SK-N-SH (cell line): Measurements from ENCODE around the gene ZFHX3. TPM values are rescaled to one million over a fixed set of nuclear protein-coding genes. Genes with fewer than 3 reads are reported as not detected.

Experiments used
- CTCF ChIA-PET: fragments of 300-600, 350-600 bp; formaldehyde crosslinking; extraction: SDS; loops from one replicate; lab custom pipeline; 2021; lab: Yijun Ruan, JAX
- POLR2A ChIA-PET: fragments of 350-600 bp; sonication (Branson Sonifier 250); formaldehyde crosslinking; extraction: SDS; loops from one replicate; lab custom pipeline; 2020; ENCODE audit warnings: antibody characterized with exemption, inconsistent platforms; lab: Yijun Ruan, JAX
- DNase-seq: peaks from one replicate; pipeline ENCODE4 v3.0.0; 2012
- H2AFZ ChIP-seq: fragments of 200-600 bp; sonication (generic); 2 replicates; pipeline ENCODE4 v1.8.1; 2016; ENCODE audit warnings: antibody characterized with exemption, mild to moderate bottlenecking, low read depth
- H3F3A ChIP-seq: fragments of 200-600 bp; sonication (generic); replicated peaks from 2 replicates; pipeline ENCODE3; 2016; ENCODE audit warnings: antibody characterized with exemption, mild to moderate bottlenecking; ENCODE audit not compliant: insufficient read depth
- H3K27ac ChIP-seq, 2 experiments: fragments of 200-500 bp in 1 of 2; fragments of 200-600 bp in 1 of 2; sonication (Bioruptor generic) in 1 of 2; sonication (generic), shearing (Covaris generic) in 1 of 2; 2 replicates each; pipeline versions ENCODE4 v1.5.1 to v1.6.1; 2014 to 2016; ENCODE audit warnings: low read depth in 2 of 2, inconsistent platforms in 1 of 2, low read length in 1 of 2, mild to moderate bottlenecking in 1 of 2, mixed read lengths in 1 of 2
- H3K27me3 ChIP-seq: fragments of 200-600 bp; sonication (generic), shearing (Covaris generic); 2 replicates; pipeline ENCODE4 v1.6.1; 2016; ENCODE audit warnings: mixed run types; ENCODE audit not compliant: insufficient read depth
- H3K36me3 ChIP-seq, 2 experiments: fragments of 200-500 bp in 1 of 2; fragments of 200-600 bp in 1 of 2; sonication (Bioruptor generic) in 1 of 2; sonication (generic) in 1 of 2; replicated peaks in 1 of 2; 2 replicates each; pipeline versions ENCODE3 to v1.5.1; 2014 to 2016; ENCODE audit warnings: low read length in 1 of 2, mild to moderate bottlenecking in 1 of 2; ENCODE audit not compliant: insufficient read depth in 2 of 2, control insufficient read depth in 1 of 2
- H3K4me1 ChIP-seq, 2 experiments: fragments of 200-500 bp in 1 of 2; fragments of 200-600 bp in 1 of 2; sonication (Bioruptor generic) in 1 of 2; sonication (generic), shearing (Covaris generic) in 1 of 2; 2 replicates each; pipeline versions ENCODE4 v1.5.1 to v1.6.1; 2014 to 2016; ENCODE audit warnings: low read depth in 1 of 2, low read length in 1 of 2, mixed run types in 1 of 2; ENCODE audit not compliant: insufficient read depth in 2 of 2, control insufficient read depth in 1 of 2
- H3K4me2 ChIP-seq: fragments of 200-600 bp; sonication (generic), shearing (Covaris generic); 2 replicates; pipeline ENCODE4 v1.6.1; 2017; ENCODE audit warnings: mixed run types
- H3K4me3 ChIP-seq, 2 experiments: fragments of 200-500 bp in 1 of 2; fragments of 200-600 bp in 1 of 2; sonication (Bioruptor generic) in 1 of 2; sonication (generic), shearing (Covaris generic) in 1 of 2; 2 replicates each; pipeline versions ENCODE4 v1.5.1 to v1.8.1; 2014 to 2016; ENCODE audit warnings: low read depth in 2 of 2, inconsistent platforms in 1 of 2, low read length in 1 of 2, mild to moderate bottlenecking in 1 of 2, mixed read lengths in 1 of 2, moderate library complexity in 1 of 2
- H3K79me2 ChIP-seq: fragments of 200-600 bp; sonication (generic); 2 replicates; pipeline ENCODE4 v1.8.1; 2017; ENCODE audit warnings: mild to moderate bottlenecking; ENCODE audit not compliant: insufficient read depth
- H3K9ac ChIP-seq: fragments of 200-600 bp; sonication (generic); 2 replicates; pipeline ENCODE4 v1.6.1; 2017; ENCODE audit warnings: mixed run types
- H3K9me2 ChIP-seq: fragments of 200-600 bp; sonication (generic); 2 replicates; pipeline ENCODE4 v1.6.1; 2017; ENCODE audit warnings: mixed run types
- H3K9me3 ChIP-seq: fragments of 200-600 bp; sonication (generic); 2 replicates; pipeline ENCODE4 v1.6.1; 2017; ENCODE audit warnings: mixed run types, mild to moderate bottlenecking, moderate library complexity
- H4K20me1 ChIP-seq: fragments of 200-600 bp; sonication (generic); 2 replicates; pipeline ENCODE4 v1.6.1; 2017; ENCODE audit warnings: mild to moderate bottlenecking, mixed run types; ENCODE audit not compliant: insufficient read depth
- ELF1 ChIP-seq: IDR thresholded peaks from 2 replicates; pipeline ENCODE4 v1.4.0; 2012
- EP300 ChIP-seq, 2 experiments: IDR thresholded peaks; 2 replicates each; pipeline versions ENCODE4 v1.4.0 to v1.6.1; 2012; ENCODE audit warnings: borderline replicate concordance in 1 of 2, low read depth in 1 of 2, low read length in 1 of 2
- EZH2phosphoT487 ChIP-seq: fragments of 200-600 bp; sonication (generic); IDR thresholded peaks from 2 replicates; pipeline ENCODE4 v1.6.1; 2017; ENCODE audit warnings: low read depth, mixed run types, mild to moderate bottlenecking, antibody characterized with exemption, moderate library complexity, borderline replicate concordance
- FOXJ3 ChIP-seq: sonication (generic); formaldehyde crosslinking; IDR thresholded peaks from 2 replicates; pipeline ENCODE4 v1.5.1; 2020; ENCODE audit warnings: mild to moderate bottlenecking, missing genetic modification reagents
- FOXM1 ChIP-seq: IDR thresholded peaks from 2 replicates; pipeline ENCODE4 v1.4.0; 2012; ENCODE audit warnings: low read depth, mild to moderate bottlenecking
- GATA2 ChIP-seq: sonication (generic); formaldehyde crosslinking; IDR thresholded peaks from 2 replicates; pipeline ENCODE4 v1.5.0; 2020; ENCODE audit warnings: mild to moderate bottlenecking, missing genetic modification reagents
- MEF2A ChIP-seq: IDR thresholded peaks from 2 replicates; pipeline ENCODE4 v1.4.0; 2012; ENCODE audit warnings: low read depth, borderline replicate concordance
- MXI1 ChIP-seq: IDR thresholded peaks from 2 replicates; pipeline ENCODE4 v1.6.1; 2012; ENCODE audit warnings: mild to moderate bottlenecking, low read depth, low read length, improper control_type of control experiment
- POLR2AphosphoS5 ChIP-seq: IDR thresholded peaks from 2 replicates; pipeline ENCODE4 v1.6.1; 2012; ENCODE audit warnings: low read depth, low read length
- RXRA ChIP-seq: IDR thresholded peaks from 2 replicates; pipeline ENCODE4 v1.4.0; 2012; ENCODE audit warnings: low read depth, mild to moderate bottlenecking, borderline replicate concordance
- SIN3A ChIP-seq: IDR thresholded peaks from 2 replicates; pipeline ENCODE4 v1.6.1; 2012; ENCODE audit warnings: low read depth, mild to moderate bottlenecking, low read length, moderate library complexity, borderline replicate concordance
- SMC3 ChIP-seq: IDR thresholded peaks from 2 replicates; pipeline ENCODE4 v1.6.1; 2012; ENCODE audit warnings: low read depth, low read length, improper control_type of control experiment
- TAF1 ChIP-seq: IDR thresholded peaks from 2 replicates; pipeline ENCODE4 v1.6.1; 2012; ENCODE audit warnings: low read depth, mild to moderate bottlenecking, low read length, moderate library complexity, borderline replicate concordance
- TCF12 ChIP-seq: IDR thresholded peaks from 2 replicates; pipeline ENCODE4 v1.4.0; 2012
- TEAD4 ChIP-seq: IDR thresholded peaks from 2 replicates; pipeline ENCODE4 v1.4.0; 2012; ENCODE audit warnings: mild to moderate bottlenecking, borderline replicate concordance; ENCODE audit not compliant: insufficient read depth
- YY1 ChIP-seq: IDR thresholded peaks from 2 replicates; pipeline ENCODE4 v1.4.0; 2012; ENCODE audit warnings: low read depth, mild to moderate bottlenecking
- WGBS: methylation state at CpG from one replicate; pipeline ENCODE4 v1.1.6; 2017; ENCODE audit warnings: low lambda C conversion rate; 5-methylcytosine and 5-hydroxymethylcytosine counted together
- polyA plus RNA-seq, 3 experiments: library from polyadenylated mRNA; depleted of rRNA; stranded (reverse); fragments of >200 nt; gene quantifications; 2 replicates each; pipeline ENCODE4 v1.2.3, GENCODE V29; 2012
- TF ChIP-seq, protein P1 (sequence below): IDR thresholded peaks from 2 replicates; pipeline ENCODE4 v1.4.0; 2012; ENCODE audit warnings: low read depth, borderline replicate concordance
- TF ChIP-seq, protein P2 (sequence below): IDR thresholded peaks from 2 replicates; pipeline ENCODE4 v1.4.0; 2012; ENCODE audit warnings: low read depth, borderline replicate concordance
- TF ChIP-seq, protein P3 (sequence below): fragments of 150-350 bp; IDR thresholded peaks from 2 replicates; pipeline ENCODE4 v1.6.1; 2016; ENCODE audit warnings: mild to moderate bottlenecking, low read depth, low read length
- TF ChIP-seq, protein P4 (sequence below): IDR thresholded peaks from 2 replicates; pipeline ENCODE4 v1.6.1; 2012; ENCODE audit warnings: mild to moderate bottlenecking, low read depth, low read length, moderate library complexity

ZFHX3 gene
- polyA plus RNA-seq, 1 of the 3 experiments (the other 2 are of a cell fraction) = 2.0 TPM

DNA sequence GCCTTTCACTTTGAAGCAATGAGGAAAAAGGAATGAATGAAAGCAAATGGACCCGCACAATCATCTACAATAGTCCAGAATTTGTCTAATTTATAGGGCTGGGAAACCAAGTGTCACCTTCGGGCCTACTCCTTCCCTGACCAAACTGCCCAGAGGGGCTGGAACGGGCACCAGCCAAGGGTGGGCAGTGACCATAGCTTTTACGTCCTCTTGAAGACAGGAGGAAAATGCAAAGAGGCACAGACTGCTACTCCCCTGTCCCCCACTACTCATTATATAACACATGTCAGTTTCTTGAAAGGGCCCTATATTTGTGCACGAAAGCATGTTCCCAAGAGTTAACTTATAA is 122.3 kb downstream of the ZFHX3 start:
- H3K27me3 ChIP-seq = no peaks in the 10 kb centered on the region
- TF ChIP-seq, protein P1, sequence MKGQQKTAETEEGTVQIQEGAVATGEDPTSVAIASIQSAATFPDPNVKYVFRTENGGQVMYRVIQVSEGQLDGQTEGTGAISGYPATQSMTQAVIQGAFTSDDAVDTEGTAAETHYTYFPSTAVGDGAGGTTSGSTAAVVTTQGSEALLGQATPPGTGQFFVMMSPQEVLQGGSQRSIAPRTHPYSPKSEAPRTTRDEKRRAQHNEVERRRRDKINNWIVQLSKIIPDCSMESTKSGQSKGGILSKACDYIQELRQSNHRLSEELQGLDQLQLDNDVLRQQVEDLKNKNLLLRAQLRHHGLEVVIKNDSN = no peak
- TF ChIP-seq, protein P2, sequence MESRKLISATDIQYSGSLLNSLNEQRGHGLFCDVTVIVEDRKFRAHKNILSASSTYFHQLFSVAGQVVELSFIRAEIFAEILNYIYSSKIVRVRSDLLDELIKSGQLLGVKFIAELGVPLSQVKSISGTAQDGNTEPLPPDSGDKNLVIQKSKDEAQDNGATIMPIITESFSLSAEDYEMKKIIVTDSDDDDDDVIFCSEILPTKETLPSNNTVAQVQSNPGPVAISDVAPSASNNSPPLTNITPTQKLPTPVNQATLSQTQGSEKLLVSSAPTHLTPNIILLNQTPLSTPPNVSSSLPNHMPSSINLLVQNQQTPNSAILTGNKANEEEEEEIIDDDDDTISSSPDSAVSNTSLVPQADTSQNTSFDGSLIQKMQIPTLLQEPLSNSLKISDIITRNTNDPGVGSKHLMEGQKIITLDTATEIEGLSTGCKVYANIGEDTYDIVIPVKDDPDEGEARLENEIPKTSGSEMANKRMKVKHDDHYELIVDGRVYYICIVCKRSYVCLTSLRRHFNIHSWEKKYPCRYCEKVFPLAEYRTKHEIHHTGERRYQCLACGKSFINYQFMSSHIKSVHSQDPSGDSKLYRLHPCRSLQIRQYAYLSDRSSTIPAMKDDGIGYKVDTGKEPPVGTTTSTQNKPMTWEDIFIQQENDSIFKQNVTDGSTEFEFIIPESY = no peak
- no peak for TF ChIP-seq MEF2A
- no peak for TF ChIP-seq ELF1
- no peak for TF ChIP-seq GATA2 (CRISPR knock-in tag)
- no peak for TF ChIP-seq POLR2AphosphoS5
- no peak for TF ChIP-seq RXRA
- no peak for TF ChIP-seq FOXJ3 (CRISPR knock-in tag)
- TF ChIP-seq TCF12 = no peak
- no peak for TF ChIP-seq TEAD4
- TF ChIP-seq YY1 = no peak
- no peak for TF ChIP-seq EP300 (IDR thresholded peaks at IDR 0.05; ENCODE audit: borderline replicate concordance in 1 of 2, low read depth in 1 of 2, low read length in 1 of 2)
- TF ChIP-seq SMC3 = no peak
- no peak for TF ChIP-seq EZH2phosphoT487
- H3K9ac ChIP-seq = no peak overlapping the region
- H3K79me2 ChIP-seq = peaks cover 84% of the 10 kb centered on the region
- no peak overlapping the region for H2AFZ ChIP-seq
- no peak for DNase-seq
- ChIA-PET POLR2A (no interaction called here), CTCF (interaction anchor here (0.9 kb wide), 1 partner anchor 36 kb away, joined by 3 read pairs; no protein-coding TSS in a partner anchor)
- H3K4me3 ChIP-seq = no peak overlapping the region
- H3K9me3 ChIP-seq = no peaks in the 10 kb centered on the region
- 100% methylated on average over 5 of the region's 5 CpGs for WGBS
- H3K4me1 ChIP-seq = peaks cover 18 to 43% of the 10 kb centered on the region in 2 experiments; a peak in 3 of 4 replicates
- H3K27ac ChIP-seq = no peak overlapping the region
- no peak overlapping the region for H3K4me2 ChIP-seq
- H4K20me1 ChIP-seq = peaks cover 19% of the 10 kb centered on the region
- H3F3A ChIP-seq = no peaks in the 10 kb centered on the region
- H3K9me2 ChIP-seq = no peaks in the 10 kb centered on the region
- H3K36me3 ChIP-seq = no peaks in the 10 kb centered on the region

DNA sequence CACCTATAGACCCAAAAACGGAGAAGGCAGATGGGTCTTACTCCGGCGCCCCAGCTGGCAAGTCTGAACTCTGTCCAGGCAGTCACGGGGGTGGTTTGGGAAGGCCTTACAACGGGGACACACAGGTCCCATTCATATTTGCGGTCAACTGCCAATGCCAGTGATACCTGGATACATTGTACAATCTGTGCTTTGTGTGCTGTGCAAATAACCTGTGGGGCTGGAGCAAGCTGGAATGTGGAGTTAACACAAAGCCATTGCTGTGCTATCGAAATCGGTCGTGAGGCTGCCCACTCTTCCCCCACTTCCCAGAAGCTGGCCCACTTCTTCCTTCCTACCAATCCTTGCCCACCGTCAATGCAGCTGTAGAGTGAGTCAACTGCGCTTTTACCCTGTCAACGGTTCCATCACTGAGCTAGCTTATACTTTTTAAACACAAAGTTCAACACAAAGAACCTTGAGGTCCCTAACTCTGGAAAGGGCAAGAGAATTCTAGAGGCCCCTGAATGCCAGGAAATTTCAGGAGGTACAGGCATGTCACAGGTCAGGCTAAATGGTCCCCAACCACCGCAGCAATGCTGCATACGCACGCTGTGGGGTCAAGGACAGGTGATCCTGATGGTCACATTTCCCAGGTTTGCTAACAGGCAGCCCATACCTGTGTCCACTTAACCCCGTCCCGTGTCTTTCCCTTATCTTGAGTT is 122.8 kb downstream of the ZFHX3 start:
- Histone ChIP-seq H3K4me2 (no peak overlapping the region), H4K20me1 (peaks cover 15% of the 10 kb centered on the region), H3K4me3 (no peak overlapping the region), H3K4me1 (peaks cover 14 to 44% of the 10 kb centered on the region in 2 experiments; a peak in 3 of 4 replicates), H3K27me3 (no peaks in the 10 kb centered on the region), H3K27ac (no peak overlapping the region), H2AFZ (no peak overlapping the region), H3K9me3 (no peaks in the 10 kb centered on the region), H3K9ac (no peak overlapping the region), H3F3A (no peaks in the 10 kb centered on the region), H3K79me2 (peaks cover 84% of the 10 kb centered on the region), H3K36me3 (no peaks in the 10 kb centered on the region), H3K9me2 (no peaks in the 10 kb centered on the region)
- POLR2A ChIA-PET = no interaction called here
- DNase-seq = no peak
- CTCF ChIA-PET = interaction anchor here (0.9 kb wide), 1 partner anchor 36 kb away, joined by 3 read pairs; no protein-coding TSS in a partner anchor
- TF ChIP-seq SIN3A = no peak
- TF ChIP-seq FOXM1 = no peak
- no peak for TF ChIP-seq GATA2 (CRISPR knock-in tag)
- TF ChIP-seq, protein P3, sequence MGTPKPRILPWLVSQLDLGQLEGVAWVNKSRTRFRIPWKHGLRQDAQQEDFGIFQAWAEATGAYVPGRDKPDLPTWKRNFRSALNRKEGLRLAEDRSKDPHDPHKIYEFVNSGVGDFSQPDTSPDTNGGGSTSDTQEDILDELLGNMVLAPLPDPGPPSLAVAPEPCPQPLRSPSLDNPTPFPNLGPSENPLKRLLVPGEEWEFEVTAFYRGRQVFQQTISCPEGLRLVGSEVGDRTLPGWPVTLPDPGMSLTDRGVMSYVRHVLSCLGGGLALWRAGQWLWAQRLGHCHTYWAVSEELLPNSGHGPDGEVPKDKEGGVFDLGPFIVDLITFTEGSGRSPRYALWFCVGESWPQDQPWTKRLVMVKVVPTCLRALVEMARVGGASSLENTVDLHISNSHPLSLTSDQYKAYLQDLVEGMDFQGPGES = no peak
- TF ChIP-seq TAF1 = no peak
- TF ChIP-seq, protein P4, sequence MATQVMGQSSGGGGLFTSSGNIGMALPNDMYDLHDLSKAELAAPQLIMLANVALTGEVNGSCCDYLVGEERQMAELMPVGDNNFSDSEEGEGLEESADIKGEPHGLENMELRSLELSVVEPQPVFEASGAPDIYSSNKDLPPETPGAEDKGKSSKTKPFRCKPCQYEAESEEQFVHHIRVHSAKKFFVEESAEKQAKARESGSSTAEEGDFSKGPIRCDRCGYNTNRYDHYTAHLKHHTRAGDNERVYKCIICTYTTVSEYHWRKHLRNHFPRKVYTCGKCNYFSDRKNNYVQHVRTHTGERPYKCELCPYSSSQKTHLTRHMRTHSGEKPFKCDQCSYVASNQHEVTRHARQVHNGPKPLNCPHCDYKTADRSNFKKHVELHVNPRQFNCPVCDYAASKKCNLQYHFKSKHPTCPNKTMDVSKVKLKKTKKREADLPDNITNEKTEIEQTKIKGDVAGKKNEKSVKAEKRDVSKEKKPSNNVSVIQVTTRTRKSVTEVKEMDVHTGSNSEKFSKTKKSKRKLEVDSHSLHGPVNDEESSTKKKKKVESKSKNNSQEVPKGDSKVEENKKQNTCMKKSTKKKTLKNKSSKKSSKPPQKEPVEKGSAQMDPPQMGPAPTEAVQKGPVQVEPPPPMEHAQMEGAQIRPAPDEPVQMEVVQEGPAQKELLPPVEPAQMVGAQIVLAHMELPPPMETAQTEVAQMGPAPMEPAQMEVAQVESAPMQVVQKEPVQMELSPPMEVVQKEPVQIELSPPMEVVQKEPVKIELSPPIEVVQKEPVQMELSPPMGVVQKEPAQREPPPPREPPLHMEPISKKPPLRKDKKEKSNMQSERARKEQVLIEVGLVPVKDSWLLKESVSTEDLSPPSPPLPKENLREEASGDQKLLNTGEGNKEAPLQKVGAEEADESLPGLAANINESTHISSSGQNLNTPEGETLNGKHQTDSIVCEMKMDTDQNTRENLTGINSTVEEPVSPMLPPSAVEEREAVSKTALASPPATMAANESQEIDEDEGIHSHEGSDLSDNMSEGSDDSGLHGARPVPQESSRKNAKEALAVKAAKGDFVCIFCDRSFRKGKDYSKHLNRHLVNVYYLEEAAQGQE = no peak
- no peak for TF ChIP-seq MXI1
- 96% methylated on average over 16 of the region's 17 CpGs for WGBS
